ENCODE data around the gene MLST8.
"Not testable (repeated sequence)": the region's sequence is repeated elsewhere in the genome, so short reads cannot be mapped to it uniquely, and the experiment has no call there.

MLST8 gene

DNA sequence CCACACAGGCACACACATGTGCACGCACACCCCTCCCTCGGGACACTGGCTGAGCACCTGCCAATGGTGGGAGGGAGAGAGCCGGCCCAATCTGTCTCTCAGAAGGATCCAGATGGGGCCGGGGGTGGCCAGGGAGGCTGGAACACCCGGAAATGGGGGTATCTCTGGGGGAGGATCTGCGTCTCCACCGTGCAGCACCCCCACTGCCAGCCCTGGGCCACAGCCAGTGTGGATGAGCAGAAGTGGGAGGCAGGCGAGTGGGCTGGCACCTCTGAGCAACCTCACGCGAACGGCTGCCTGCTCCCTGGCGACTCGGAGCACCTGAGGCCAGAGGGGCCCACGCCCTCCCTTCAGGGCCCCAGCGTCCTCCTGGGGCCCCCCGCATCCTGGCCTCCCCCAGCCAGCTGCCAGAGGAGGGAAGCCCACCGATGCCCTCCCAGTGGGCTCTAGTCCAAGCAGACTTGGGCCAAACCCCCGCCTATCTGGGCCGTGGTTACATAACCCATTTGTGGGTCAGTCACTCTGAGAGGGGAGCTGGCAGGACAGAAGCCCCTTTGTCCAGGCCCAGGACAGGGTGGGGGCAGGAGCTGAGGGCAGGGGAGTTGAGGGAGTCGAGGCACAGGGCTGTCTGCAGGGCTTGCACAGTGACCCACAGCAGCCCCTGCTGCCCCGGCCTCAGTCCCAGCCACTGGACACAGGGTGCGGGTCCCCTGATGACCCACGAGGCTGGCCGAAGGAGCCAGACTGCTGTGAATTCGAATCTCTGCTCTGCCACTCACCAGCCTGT lies 14.4 kb upstream of the MLST8 start:
- no peak for DNase-seq

DNA sequence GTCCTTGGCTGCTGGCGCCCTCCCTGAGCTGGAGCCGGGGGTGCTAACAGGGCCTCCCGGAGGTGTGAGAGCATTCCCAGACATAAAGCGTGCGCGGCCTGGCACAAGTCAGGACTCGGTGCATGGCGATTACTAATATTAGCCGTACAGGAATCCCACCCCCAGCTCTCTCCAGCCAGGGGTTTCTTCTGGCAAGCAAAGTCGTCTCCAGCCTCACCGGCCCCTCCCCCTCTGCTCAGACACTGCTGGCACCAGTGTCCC lies 13.9 kb upstream of the MLST8 start:
- no peak for DNase-seq

DNA sequence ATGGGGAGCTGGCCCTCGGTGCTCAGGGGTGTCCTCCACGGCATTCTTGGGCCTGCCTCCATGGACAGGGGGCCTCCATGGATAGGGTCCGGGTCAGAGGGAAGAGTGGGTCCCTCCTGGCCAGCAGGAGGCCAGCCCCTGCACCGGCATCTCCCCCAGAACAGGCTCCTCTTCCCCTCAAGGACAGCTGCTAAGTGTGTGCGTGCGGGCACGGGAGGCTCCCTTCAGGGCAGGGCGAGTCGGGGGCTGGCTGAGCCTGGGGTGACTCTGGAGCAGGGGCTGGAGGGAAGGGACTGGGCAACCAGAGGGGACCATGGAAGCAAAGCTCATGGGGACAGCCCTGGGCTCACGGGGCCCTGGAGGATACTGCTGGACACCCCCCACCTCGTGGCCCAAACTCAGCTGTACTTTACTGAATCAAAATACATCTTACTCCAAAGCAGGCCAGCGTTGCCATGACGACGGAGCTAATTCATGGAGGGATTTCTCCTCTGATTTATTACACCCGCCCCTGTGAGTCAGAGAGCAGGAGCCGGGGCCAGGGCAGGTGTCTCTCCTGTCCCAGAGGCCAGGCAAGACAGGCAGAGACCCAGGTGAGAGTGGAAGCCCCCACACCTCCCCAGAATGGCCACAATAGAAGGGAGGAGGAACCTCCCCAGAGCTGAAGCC lies 11.0 kb upstream of the MLST8 start:
- no peak for DNase-seq

DNA sequence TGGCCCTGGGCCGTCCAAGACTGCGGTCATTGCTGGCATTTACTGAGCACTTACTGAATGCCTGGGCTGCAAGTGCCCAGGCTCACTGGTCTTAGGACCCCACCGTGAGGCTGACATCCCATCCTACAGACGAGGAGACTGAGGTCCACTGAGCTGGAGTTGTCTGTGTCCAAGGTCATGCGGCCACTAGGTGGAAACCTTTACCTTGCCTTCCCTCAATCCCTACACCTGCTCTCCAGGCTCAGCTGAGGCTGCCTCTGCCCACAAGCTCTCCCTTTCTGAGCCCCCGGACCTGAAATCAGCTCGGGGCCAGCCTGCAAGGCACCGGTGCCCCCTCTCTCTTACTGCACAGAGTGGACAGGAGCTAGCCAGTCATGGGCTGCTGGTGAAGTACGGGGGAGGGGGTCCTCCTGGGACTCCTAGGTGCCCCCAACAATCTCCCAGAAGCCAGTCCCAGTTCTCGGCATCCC lies 10.4 kb upstream of the MLST8 start:
- DNase-seq: peak; percentile 67

DNA sequence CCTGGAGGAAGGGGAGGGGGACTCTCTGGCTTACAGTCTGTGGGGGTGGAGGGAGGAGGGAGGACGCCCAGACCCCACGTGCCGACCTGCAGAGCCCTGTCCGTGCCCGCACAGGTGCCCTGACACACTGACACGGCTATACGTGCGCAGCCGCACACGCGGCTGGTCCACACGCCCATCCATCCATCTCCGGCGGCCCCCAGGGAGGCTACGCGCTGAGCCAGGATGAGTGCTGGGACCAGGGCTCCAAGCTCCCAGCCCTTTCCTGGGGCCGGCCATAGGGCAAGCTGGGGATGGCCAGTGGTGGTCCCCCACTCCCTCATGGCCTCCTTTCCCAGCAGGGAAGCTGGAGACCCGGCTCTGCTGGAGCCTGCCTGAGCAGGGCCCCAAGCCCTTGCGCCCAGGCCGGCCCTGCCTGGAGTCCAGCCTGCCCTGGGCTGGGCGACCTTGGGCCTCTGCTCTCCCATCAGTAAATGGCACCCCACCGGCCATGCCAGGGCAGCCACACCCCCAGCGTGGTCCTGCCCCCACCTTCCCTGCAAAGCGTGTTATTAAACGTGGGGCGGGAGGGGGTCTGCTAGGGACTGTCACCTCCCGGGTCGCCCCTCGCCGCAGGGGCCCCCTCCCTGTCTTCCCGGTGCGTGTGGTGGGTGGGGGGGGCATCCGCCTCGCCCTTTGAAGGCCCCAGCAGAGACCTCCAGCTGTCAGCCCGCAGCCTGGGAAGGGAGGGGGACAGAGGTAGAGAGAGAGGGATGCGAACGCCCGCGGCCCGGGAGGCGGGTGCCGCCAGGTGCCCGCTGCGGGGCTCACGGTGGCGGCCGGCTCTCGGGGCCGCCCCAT lies 9.7 kb upstream of the MLST8 start:
- DNase-seq: no peak

DNA sequence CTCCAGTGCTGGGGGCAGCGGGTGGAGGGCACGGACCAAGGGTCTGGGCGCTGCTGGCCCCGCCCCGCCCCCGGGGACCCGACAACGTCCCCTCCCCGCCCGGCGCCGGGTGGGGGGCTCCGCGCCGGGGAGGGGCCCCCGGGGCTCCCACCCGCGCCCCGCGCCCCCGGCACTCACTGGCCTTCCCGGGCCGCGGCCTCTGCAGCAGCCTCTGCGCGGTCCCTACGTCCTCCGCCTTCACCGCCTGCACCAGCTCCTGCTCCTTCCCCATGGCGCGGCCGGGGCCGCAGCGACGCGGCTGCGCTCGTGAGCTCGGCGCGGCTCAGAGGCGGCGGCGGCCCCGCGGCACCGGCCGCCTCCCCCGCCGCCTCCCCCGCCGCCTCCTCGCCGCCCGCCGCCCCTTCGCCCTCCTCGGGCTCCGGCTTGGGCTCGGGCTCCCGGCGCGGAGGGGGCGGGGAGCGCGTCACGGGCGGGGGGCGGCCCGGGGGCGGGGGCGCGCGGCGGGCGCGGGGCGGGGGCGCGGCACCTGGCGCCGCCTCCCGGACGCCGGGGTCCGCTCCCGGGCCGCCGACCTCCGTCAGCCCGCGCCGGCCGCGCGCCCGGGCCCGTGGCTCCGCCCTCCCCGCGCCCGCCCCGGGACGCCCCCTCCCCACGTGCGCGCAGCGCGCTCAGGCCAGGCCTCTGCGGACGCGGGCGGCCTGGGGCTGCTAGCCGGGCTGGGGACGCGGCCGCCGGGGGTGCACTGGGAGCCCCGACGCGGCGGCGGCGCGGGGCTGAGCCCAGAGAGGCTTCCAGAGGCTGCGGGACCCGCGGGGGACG lies 8.9 kb upstream of the MLST8 start, which contains the start of gene CASKIN1:
TSS of gene CASKIN1 (minus strand) at position 444 of the 819 bp plus-strand sequence. CDS start at position 271, 173 bp downstream.
- peak; percentile 38 for DNase-seq

DNA sequence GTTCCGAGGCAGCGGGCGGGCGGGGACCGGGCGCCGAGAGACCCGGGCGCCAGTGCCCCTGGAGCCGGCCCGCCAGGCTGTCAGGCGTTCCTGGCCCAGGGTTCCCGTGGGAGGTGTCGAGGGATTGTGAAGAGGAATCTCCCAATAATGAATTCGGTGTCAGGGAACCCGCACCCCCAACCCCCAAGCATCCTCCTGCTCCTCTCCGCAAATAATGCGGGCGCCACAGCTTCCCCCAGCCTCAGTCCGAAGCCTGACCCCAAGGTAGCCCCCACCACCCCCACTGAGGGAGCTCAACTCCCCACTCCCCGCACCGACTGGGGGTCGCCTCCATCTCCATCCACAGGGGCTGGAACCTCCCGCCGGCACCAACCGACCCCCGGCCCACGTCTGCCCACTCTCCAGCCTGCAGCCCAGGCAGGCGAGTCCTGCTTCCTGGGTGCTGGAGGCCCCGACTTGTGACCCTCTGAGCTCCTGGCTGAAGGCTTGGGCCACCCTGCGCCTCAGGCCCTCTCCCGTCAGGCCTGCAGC lies 8.2 kb upstream of the MLST8 start:
- no peak for DNase-seq

DNA sequence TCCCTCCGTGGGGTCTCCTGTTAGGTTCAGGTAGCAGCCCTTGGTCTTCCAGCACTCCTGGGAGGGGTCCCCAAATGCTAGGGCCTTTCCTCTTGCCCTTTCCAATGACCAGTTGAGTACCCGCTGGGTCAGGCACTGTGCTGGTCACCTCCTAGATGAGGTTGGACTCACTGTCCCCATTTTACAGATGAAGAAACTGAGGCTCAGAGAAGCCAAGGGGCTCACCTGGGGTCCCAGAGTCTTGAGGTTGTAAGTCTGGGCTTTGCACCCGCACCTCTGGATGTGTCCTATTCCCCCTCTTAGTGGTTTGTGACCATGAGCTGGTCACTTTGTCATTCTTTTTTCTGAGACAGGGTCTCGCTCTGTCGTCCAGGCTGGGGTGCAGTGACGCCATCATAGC lies 7.5 kb upstream of the MLST8 start:
- no peak for DNase-seq

DNA sequence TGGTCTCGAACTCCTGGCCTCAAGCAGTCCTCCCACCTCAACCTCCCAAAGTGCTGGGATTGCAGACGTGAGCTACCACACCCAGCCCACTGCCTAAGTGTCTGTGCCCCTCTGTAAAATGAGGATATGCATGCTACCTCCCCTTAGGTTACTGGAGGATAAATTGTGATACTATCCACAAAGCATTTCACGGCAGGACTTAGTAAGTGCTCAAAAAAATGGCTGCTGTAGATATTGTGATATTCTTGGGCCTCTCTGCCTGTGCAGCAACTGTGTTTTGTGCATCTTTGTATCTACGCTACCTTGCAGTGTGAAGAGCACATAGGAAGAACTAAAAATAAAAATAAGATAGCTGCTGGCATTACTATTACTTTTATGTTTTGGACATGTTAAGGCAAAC lies 7.0 kb upstream of the MLST8 start:
- DNase-seq: no peak

DNA sequence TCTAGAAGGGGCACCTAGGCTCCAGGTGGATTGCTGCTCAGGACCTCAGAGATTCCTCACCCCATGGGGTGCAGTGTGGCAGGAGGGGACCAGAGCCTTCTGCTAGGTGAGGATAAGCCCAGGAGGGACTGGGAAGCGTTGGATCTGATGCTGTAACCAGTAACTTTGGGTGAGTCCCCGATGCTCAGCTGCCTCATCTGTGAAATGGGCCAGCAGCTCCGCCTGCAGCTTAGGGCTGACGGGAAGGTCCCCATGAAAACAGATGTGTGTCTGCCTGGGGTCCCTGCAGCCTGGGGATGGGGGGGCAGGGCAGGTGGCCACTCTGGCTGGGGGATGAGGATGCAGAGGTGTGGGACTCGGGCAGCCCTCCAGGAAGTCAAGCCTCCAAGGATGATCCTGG lies 6.2 kb upstream of the MLST8 start:
- DNase-seq: no peak

DNA sequence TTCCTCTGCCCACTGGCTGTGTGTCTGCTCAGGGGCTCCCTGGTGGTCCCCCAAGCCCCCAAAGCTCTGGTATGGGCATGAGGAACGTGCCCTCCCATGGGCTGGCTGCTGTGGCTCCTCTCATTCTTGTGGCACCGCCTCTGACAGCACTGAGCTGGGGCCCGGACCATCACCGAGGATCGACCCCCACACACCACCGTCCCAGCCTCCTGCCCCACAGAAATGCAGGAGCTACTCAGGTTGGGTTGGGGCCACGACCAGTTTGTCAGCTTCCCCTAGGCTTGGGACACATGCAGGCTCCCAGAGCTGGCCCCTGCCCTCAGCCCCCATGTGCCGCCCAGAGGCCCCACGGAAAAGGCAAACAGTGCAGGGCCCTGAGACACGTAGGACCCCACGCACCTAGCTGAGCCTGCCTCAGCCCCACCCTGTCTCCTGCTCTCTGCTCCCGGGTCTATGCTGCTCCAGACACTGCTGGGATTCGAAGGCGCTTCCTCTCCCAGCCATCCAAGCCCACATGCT lies 5.6 kb upstream of the MLST8 start:
- no peak for DNase-seq

DNA sequence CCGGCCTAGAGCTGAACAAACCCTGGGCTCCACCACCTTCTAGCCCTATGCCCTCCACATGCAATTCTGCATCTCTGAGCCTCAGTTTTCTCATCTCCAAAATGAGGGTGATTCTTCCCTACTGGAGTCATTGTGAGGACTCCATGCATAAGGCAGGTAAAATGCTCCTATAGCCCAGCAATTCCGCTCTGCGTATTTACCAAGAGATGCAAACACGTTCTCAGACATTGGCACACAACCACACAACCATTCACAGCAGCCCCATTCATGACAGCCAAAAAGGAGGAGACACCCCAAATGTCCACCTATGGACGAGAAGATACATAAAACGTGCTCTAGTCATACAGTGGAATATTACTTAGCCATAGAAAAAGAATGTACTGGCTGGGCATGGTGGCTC lies 4.9 kb upstream of the MLST8 start:
- DNase-seq: no peak

DNA sequence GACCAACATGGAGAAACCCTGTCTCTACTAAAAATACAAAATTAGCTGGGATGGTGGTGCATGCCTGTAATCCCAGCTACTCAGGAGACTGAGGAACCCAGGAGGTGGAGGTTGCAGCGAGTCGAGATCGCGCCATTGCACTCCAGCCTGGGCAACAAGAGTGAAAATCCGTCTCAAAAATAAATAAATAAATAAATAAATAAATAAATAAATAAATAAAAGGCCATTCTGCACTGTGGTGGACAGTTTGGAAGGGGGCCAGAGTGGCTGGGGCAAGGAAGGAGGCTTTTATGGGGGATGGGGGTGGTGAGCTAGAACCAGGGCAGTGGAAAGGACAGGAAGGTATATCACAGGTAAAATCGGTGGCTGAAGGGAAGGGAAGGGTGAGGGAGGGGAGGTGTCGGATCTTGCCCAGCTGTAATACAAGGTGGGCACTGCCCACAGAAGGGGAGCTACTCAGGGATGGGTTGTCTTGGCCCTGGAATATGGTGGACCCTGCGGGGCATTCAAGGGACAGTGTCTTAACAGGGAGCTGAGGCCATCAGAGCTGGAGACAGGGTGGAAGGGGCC lies 2.0 kb upstream of the MLST8 start:
- DNase-seq: not testable (repeated sequence)

DNA sequence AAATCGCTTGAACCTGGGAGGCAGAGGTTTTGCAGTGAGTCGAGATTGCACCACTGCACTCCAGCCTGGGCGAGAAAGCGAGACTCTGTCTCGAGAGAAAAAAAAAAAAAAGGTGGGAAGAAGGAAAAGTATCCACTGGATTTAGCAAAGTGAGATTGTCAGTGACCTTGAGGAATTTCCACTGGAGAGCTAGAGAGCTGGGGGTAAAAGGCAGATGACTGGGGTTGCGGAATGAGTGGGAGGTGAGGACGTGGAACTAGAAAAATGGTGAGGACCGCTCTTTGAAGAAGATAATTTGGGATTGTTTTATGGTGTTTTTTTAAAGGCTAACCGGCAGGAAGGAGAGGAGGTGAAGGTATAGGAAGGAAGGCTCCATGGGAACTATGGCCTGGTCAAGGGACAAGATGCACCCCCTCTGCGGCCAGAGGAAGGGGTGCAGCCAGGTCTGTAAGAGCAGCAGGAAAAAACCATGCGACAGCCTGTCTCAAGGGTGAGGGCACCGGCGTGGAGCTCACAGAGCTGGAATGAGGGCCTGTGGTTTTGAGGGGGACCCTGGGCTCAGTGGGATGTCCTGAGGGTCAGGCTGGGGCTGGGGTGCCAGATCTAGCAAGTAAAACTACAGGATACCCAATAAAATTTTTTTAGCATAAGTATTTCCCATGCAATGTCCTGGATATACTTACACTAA lies 694 bp upstream of the MLST8 start:
- no peak for DNase-seq

DNA sequence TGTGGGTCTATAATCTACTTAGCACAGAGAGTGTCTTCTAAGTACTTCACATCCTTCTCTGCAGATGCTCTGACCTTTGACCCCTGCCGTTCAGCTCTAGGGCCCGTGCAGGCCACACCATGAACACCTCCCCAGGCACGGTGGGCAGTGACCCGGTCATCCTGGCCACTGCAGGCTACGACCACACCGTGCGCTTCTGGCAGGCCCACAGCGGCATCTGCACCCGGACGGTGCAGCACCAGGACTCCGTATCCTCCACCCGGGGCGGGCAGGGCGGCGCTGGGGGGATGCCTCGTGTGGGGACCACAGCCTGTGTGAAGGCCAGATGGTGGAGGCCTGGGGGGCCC lies 686 bp downstream of the MLST8 start:
- DNase-seq: no peak

DNA sequence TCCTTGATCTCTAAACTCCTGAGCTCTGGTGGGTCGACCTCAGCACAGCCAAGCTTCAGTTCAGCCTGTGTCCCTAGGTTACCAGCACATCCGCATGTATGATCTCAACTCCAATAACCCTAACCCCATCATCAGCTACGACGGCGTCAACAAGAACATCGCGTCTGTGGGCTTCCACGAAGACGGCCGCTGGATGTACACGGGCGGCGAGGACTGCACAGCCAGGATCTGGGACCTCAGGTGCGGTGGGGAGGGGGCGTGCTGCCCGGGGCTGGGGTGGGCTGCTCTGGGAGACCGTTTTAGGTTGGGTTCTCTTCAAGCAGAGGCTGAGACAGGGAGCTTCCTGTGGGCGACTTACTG lies 1.1 kb downstream of the MLST8 start:
- DNase-seq: no peak

DNA sequence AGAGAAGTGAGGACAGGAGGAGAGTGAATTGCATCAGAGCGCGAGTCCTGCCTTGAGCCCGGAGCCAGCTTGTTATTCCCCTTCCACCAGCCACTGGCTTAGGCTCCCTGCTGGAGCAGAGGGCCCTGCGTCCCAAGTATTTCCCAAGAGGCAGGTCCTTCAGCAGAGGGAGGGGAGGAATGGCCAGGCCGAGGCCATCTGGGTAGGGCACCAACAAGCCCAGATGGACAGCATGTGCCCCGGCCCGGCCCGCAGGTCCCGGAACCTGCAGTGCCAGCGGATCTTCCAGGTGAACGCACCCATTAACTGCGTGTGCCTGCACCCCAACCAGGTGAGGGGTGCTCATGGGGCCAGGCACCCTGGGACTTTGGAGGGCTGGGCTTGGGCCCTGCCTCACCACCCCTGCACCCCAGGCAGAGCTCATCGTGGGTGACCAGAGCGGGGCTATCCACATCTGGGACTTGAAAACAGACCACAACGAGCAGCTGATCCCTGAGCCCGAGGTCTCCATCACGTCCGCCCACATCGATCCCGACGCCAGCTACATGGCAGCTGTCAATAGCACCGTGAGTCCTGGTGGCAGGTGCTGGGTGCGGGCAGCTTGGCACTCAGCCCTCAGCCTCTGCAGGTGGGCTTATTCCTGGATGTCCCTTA lies 1.7 kb downstream of the MLST8 start:
- peak; percentile 46 for DNase-seq

DNA sequence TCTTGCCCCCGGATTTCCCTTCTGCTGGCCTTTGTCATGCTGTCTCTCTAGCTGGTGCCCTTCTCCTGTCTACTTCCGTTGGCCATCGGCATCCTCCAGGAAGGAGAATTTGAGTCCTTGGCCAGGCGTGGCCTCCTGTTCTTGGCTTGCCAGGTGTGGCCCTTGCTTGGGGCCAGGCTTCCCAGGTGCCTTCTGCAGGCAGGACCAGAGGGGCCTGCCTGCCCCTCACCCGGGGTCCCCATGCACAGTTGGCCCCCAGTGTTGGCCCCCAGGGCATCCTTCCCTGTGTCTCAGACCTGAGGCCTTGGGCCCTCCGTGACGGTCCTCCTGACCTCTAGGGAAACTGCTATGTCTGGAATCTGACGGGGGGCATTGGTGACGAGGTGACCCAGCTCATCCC lies 2.6 kb downstream of the MLST8 start:
- no peak for DNase-seq

DNA sequence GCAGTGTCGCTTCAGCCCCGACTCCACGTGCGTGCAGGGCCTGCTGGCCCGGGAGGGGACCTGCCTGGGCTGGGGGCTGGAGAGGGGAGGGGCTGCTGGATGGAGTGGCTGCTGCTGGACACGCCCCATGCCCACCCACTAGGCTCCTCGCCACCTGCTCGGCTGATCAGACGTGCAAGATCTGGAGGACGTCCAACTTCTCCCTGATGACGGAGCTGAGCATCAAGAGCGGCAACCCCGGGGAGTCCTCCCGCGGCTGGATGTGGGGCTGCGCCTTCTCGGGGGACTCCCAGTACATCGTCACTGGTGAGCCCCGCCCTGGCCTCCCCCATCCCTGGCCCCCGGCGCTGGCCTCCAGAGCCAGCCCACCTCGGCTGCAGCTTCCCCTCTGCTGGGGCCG lies 3.1 kb downstream of the MLST8 start:
- DNase-seq: peak; percentile 89

DNA sequence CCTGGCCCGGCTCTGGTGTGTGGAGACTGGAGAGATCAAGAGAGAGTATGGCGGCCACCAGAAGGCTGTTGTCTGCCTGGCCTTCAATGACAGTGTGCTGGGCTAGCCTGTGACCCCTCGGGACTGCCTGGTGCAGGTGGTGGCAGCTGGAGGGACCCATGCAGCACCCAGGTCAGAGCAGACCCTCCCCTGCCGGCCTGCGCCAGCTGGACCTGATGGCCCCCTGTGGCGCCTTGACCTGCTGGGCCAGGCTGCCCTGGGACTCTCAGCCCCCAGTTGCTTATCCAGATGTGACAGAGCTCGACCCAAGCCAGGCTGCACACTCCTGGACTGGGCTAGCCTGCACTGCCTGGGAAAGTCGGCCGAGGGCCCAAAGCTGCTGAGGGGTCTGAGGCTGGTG lies 3.5 kb downstream of the MLST8 start:
- DNase-seq: no peak

Measured in NCI-H345 (cell line).